Fibroblast of lung (primary cell): Measurements from ENCODE around the gene DOK1.

Experiments
- CTCF ChIP-seq, 2 donors: IDR thresholded peaks in 1 of 2; conservative IDR thresholded peaks in 1 of 2; 1 replicate in 1 of 2; 2 replicates in 1 of 2; pipeline ENCODE4 v1.5.1; 2011 to 2012; ENCODE audit warnings: low read length in 2 of 2, control low read depth in 1 of 2, inconsistent platforms in 1 of 2, low read depth in 1 of 2, mild to moderate bottlenecking in 1 of 2
- EZH2 ChIP-seq: IDR thresholded peaks from 2 replicates; pipeline ENCODE4 v1.5.1; 2012; ENCODE audit warnings: low read length, control low read depth, mild to moderate bottlenecking; ENCODE audit errors: missing control alignments

- TF ChIP-seq EZH2: no peak
- no peak for TF ChIP-seq CTCF (conservative IDR thresholded peaks at IDR 0.05 in 1 of 2, IDR thresholded peaks at IDR 0.05 in 1 of 2; ENCODE audit: low read depth in 1 of 2, low read length in 2 of 2)
Observed at GRCh38 chr2:74512744-74513604, 41.5 kb upstream of the DOK1 start.
